SK-N-MC (cell line): ENCODE measurements around the gene LHCGR.

Experiments
- DNase-seq: peaks from one replicate; pipeline ENCODE4 v3.0.0-alpha.2; 2011; ENCODE audit warnings: low read depth, low spot score
- H3K27ac ChIP-seq: fragments of 200-600 bp; sonication (generic); 2 replicates; pipeline ENCODE4 v1.5.1; 2016; ENCODE audit warnings: mixed run types
- H3K36me3 ChIP-seq: fragments of 200-600 bp; sonication (generic); 2 replicates; pipeline ENCODE4 v1.6.1; 2017; ENCODE audit warnings: antibody characterized with exemption, low read length, mixed read lengths; ENCODE audit not compliant: insufficient read depth
- H3K4me3 ChIP-seq: fragments of 200-600 bp; sonication (generic); 2 replicates; pipeline ENCODE4 v1.5.1; 2016
- H3K9ac ChIP-seq: fragments of 200-600 bp; sonication (generic); 2 replicates; pipeline ENCODE4 v1.8.0; 2017; ENCODE audit warnings: mixed run types, mixed read lengths; ENCODE audit not compliant: insufficient read length
- H3K9me3 ChIP-seq: fragments of 200-600 bp; sonication (generic); 2 replicates; pipeline ENCODE4 v1.6.1; 2017; ENCODE audit warnings: low read depth, mild to moderate bottlenecking, antibody characterized with exemption, low read length, moderate library complexity, mixed read lengths
- EZH2 ChIP-seq: fragments of 200-600 bp; sonication (generic); IDR thresholded peaks from one replicate; pipeline ENCODE4 v1.6.1; 2017; ENCODE audit warnings: antibody characterized with exemption
- FOXP2 ChIP-seq: optimal IDR thresholded peaks from 2 replicates; pipeline ENCODE3; 2011; ENCODE audit warnings: mild to moderate bottlenecking, moderate library complexity; ENCODE audit not compliant: insufficient read depth; ENCODE audit errors: extremely low read length, control extremely low read depth
- POLR2AphosphoS5 ChIP-seq: IDR thresholded peaks from 2 replicates; pipeline ENCODE4 v1.6.1; 2012; ENCODE audit warnings: mild to moderate bottlenecking, low read depth, low read length, borderline replicate concordance

Gene LHCGR

GRCh38 chr2:48719480-48720177 lies 35.9 kb downstream of the LHCGR start:
- Histone ChIP-seq H3K4me3 (no peak overlapping the region), H3K36me3 (no peaks in the 10 kb centered on the region), H3K27ac (no peak overlapping the region), H3K9ac (no peak overlapping the region), H3K9me3 (no peaks in the 10 kb centered on the region)
- DNase-seq = no peak
- TF ChIP-seq FOXP2 (no peak), EZH2 (no peak)

- Histone ChIP-seq H3K9ac (no peak overlapping the region), H3K36me3 (no peaks in the 10 kb centered on the region), H3K4me3 (no peak overlapping the region), H3K27ac (no peak overlapping the region), H3K9me3 (no peaks in the 10 kb centered on the region)
- TF ChIP-seq POLR2AphosphoS5 (no peak), FOXP2 (no peak), EZH2 (no peak)
- DNase-seq = no peak
Measured at GRCh38 chr2:48717846-48718245, 37.7 kb downstream of the LHCGR start.

- no peaks in the 10 kb centered on the region for H3K36me3 ChIP-seq
- no peak overlapping the region for H3K9ac ChIP-seq
- TF ChIP-seq FOXP2 (no peak), POLR2AphosphoS5 (no peak), EZH2 (no peak)
- H3K9me3 ChIP-seq = no peaks in the 10 kb centered on the region
- DNase-seq = no peak
- H3K4me3 ChIP-seq = no peak overlapping the region
- H3K27ac ChIP-seq = peak overlapping the region; percentile 61; the same call in 1 of the 2 replicates
Measured at GRCh38 chr2:48715956-48716355, 39.6 kb downstream of the LHCGR start.

GRCh38 chr2:48715042-48715899 lies 40.3 kb downstream of the LHCGR start:
- no peak overlapping the region for H3K4me3 ChIP-seq
- no peaks in the 10 kb centered on the region for H3K9me3 ChIP-seq
- DNase-seq = no peak
- H3K36me3 ChIP-seq = no peaks in the 10 kb centered on the region
- TF ChIP-seq FOXP2 = no peak
- TF ChIP-seq EZH2 = no peak
- TF ChIP-seq POLR2AphosphoS5 = no peak
- no peak overlapping the region for H3K9ac ChIP-seq
- peak overlapping the region; percentile 61; the same call in 1 of the 2 replicates for H3K27ac ChIP-seq

- no peak overlapping the region for H3K27ac ChIP-seq
- no peak overlapping the region for H3K4me3 ChIP-seq
- no peak overlapping the region for H3K9ac ChIP-seq
- H3K36me3 ChIP-seq = no peaks in the 10 kb centered on the region
- DNase-seq = no peak
- H3K9me3 ChIP-seq = no peaks in the 10 kb centered on the region
- no peak for TF ChIP-seq FOXP2
- no peak for TF ChIP-seq POLR2AphosphoS5
- TF ChIP-seq EZH2 = no peak
Measured at GRCh38 chr2:48714245-48714644, 41.3 kb downstream of the LHCGR start.

- TF ChIP-seq FOXP2 (no peak), EZH2 (no peak)
- no peak for DNase-seq
Measured at GRCh38 chr2:48713647-48714046, 41.9 kb downstream of the LHCGR start.

GRCh38 chr2:48712151-48712550 lies 43.4 kb downstream of the LHCGR start:
- Histone ChIP-seq H3K27ac (no peak overlapping the region), H3K36me3 (no peaks in the 10 kb centered on the region), H3K9me3 (no peaks in the 10 kb centered on the region), H3K4me3 (no peak overlapping the region), H3K9ac (no peak overlapping the region)
- no peak for DNase-seq
- TF ChIP-seq FOXP2 = no peak
- no peak for TF ChIP-seq POLR2AphosphoS5
- no peak for TF ChIP-seq EZH2

More at GRCh38 chr2:48713647-48714046, 41.9 kb downstream of the LHCGR start:
- no peak overlapping the region for H3K9ac ChIP-seq
- no peak overlapping the region for H3K4me3 ChIP-seq
- no peaks in the 10 kb centered on the region for H3K9me3 ChIP-seq
- no peak overlapping the region for H3K27ac ChIP-seq
- no peaks in the 10 kb centered on the region for H3K36me3 ChIP-seq

- Histone ChIP-seq H3K36me3 (no peaks in the 10 kb centered on the region), H3K4me3 (no peak overlapping the region), H3K9me3 (no peaks in the 10 kb centered on the region), H3K27ac (no peak overlapping the region), H3K9ac (no peak overlapping the region)
- DNase-seq = no peak
- TF ChIP-seq POLR2AphosphoS5 (no peak), FOXP2 (no peak), EZH2 (no peak)
Measured at GRCh38 chr2:48711343-48711742, 44.2 kb downstream of the LHCGR start.
